Heart right ventricle (tissue), 16 donors: ENCODE results near the gene DOCK9. TPM values are rescaled to one million over a fixed set of nuclear protein-coding genes. Genes with fewer than 3 reads are reported as not detected.

ENCODE experiments used
- ATAC-seq, 8 donors: fragments of 200-7000 bp; cut with Tn5 transposase; one replicate each; pipeline ENCODE4 v1.9.1; 2020; ENCODE audit warnings: mild to moderate bottlenecking in 8 of 8, moderate library complexity in 8 of 8, moderate number of reproducible peaks in 1 of 8
- DNase-seq, 2 donors: peaks; one replicate each; pipeline ENCODE4 v3.0.0-alpha.2; 2020
- H3K27ac ChIP-seq, 10 donors: fragments of 200-600 bp; sonication (generic) in 2 of 10; one replicate each; pipeline versions ENCODE4 v1.5.0 to v1.8.0; 2020 to 2022; ENCODE audit warnings: mild to moderate bottlenecking in 3 of 10
- H3K27me3 ChIP-seq, 7 donors: fragments of 200-600 bp; one replicate each; pipeline ENCODE4 v1.8.0; 2021 to 2022; ENCODE audit warnings: mild to moderate bottlenecking in 2 of 7
- H3K36me3 ChIP-seq, 9 donors: fragments of 200-600 bp; sonication (generic) in 1 of 9; one replicate each; pipeline versions ENCODE4 v1.5.0 to v1.8.0; 2020 to 2022; ENCODE audit warnings: mild to moderate bottlenecking in 2 of 9
- H3K4me1 ChIP-seq, 9 donors: fragments of 200-600 bp; sonication (generic) in 1 of 9; one replicate each; pipeline versions ENCODE4 v1.5.0 to v1.8.0; 2020 to 2022; ENCODE audit warnings: mild to moderate bottlenecking in 4 of 9
- H3K4me3 ChIP-seq, 10 donors: fragments of 200-600 bp; sonication (generic) in 2 of 10; one replicate each; pipeline versions ENCODE4 v1.5.0 to v1.8.0; 2020 to 2022; ENCODE audit warnings: mild to moderate bottlenecking in 7 of 10, moderate library complexity in 2 of 10
- H3K9me3 ChIP-seq, 11 donors: fragments of 200-600 bp in 10 of 11; sonication (generic) in 2 of 11; one replicate each; pipeline versions ENCODE4 v1.5.0 to v1.8.0; 2013 to 2022; ENCODE audit warnings: mild to moderate bottlenecking in 2 of 11, control low read depth in 1 of 11, moderate library complexity in 1 of 11
- CTCF ChIP-seq, 9 donors: fragments of 200-600 bp; sonication (generic) in 2 of 9; IDR thresholded peaks; one replicate each; pipeline versions ENCODE4 v1.5.0 to v1.8.0; 2021 to 2022; ENCODE audit warnings: antibody characterized with exemption in 9 of 9, mild to moderate bottlenecking in 5 of 9, moderate library complexity in 1 of 9
- WGBS, 2 donors: extraction: QIAGEN DNeasy Blood & Tissue Kit; methylation state at CpG; one replicate each; pipeline ENCODE4 v1.1.7; 2013; ENCODE audit warnings: inconsistent platforms in 1 of 2; 5-methylcytosine and 5-hydroxymethylcytosine counted together
- intact Hi-C, 10 donors: fragments of 100-400 bp; cut with DNase I; formaldehyde crosslinking; loops; one replicate each; pipeline versions ENCODE4 v1.11.1 to v1.14.2; 2022
- polyA plus RNA-seq, 2 donors: library from polyadenylated mRNA; stranded (reverse); fragments of 200-250 nt; gene quantifications; one replicate each; pipeline ENCODE4 v1.2.3, GENCODE V29; 2013
- total RNA-seq, 10 donors: library from RNA; stranded (reverse); fragmentation: NEBNext Ultra II Directional in 3 of 10; extraction: Animal tissue kit (Norgen Biotek cat#: 25700) in 3 of 10; gene quantifications; one replicate each; pipeline versions ENCODE4 v1.2.1 to v1.2.4, GENCODE V29; 2021 to 2023
- donor health status: Arrhythmogenic right ventricular cardiomyopathy.
- donor health status: ischemic (EF 13 %, LVEDD 7.1; RV severe dilation, severe dysfunction).
- donor health status: healthy with polysubstance abuse.
- donor health status: DM: no; HTN: yes; CAD: no.
- donor health status: DM: no; HTN: no; CAD: no.
- donor health status: ischemic (EF 25% LVEDD 6.9; RV normal size, moderate dysfunction).
- donor health status: ischemic (EF 25% LVEDD 5.7; RV mildly dilated, moderate dysfunction).
- donor health status: healthy.
- donor health status: DM: yes; HTN: yes; CAD: no.
- donor health status: Ischemic cardiomyopathy.
- donor health status: ischemic (EF 35%, LVEDD 5.7; RV mildly dilated, moderate dysfunction).
- donor health status: nonischemic (EF 11% LVEDD 7.7; RV severe dilation, severe dysfunction).
- donor health status: DM: yes; HTN: yes; CAD: no.
- donor health status: PGD.
- donor health status: ischemic (EF 29% LVEDD 5.4; RV normal size, mild dysfunction).
- donor health status: nonischemic (EF 23%, LVEDD 6.1; RV moderate dilation, normal function).

DOCK9 gene
- total and polyA plus RNA-seq, 12 donors = 31.6 to 73.7 (median 43.4) TPM

DNA sequence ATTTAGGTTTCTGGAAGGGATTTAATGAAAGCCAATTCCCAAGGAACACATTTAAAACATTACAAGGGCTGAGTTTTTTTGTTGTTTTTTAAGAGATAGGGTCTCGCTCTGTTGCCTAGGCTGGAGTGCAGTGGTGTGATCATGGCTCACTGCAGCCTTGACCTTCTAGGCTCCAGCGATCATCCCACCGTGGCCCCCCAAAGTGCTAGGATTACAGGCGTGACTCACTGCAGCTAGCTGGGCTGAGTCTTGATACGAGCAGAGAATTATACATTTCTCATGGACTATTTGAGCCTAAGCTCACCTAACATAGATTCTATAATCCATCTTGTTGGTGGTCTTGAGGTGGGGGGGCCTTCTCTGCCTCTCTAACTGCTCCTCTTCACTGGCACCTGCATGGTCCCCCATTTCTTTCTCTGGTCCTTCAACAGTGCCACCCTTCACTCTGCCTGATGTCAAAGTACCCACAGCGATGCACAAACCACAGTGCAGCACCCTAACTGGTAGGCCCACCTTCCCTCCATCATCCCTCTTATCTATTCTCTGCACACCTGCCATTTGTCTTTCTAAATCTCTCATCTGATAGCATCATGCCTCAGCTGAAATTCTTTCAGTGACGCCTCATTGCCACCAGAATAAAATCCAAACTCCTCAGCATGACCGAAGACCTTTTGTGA is 37.4 kb downstream of the DOCK9 start:
- Histone ChIP-seq H3K27me3 (no peaks in the 10 kb centered on the region), H3K4me3 (no peak overlapping the region), H3K27ac (peak overlapping the region; percentile 0 to 78 (median 46)), H3K9me3 (peaks cover 0 to 1% (median 0%) of the 10 kb centered on the region in 11 donors), H3K4me1 (peaks cover 10 to 70% (median 41%) of the 10 kb centered on the region in 9 donors), H3K36me3 (no peaks in the 10 kb centered on the region)
- TF ChIP-seq CTCF (IDR thresholded peaks at IDR 0.05) = no peak
- intact Hi-C loops = no loop called here
- no peak for DNase-seq
- ATAC-seq = no peak
- 84 to 87% methylated on average over 8 of the region's 8 CpGs for WGBS, 2 donors

GRCh38 chr13:98939660-98940191 is 38.1 kb downstream of the DOCK9 start:
- no peak for TF ChIP-seq CTCF (IDR thresholded peaks at IDR 0.05)
- 54 to 59% methylated on average over 5 of the region's 5 CpGs for WGBS, 2 donors
- no peak overlapping the region for H3K4me3 ChIP-seq
- H3K27ac ChIP-seq = peak overlapping the region in 9 of 10 donors; percentile 0 to 78 (median 56)
- intact Hi-C loops = no loop called here
- ATAC-seq (peak in 5 of 8 donors; percentile 38 to 60 (median 47)), DNase-seq (no peak)
- H3K9me3 ChIP-seq = peaks cover 0 to 9% (median 2%) of the 10 kb centered on the region in 11 donors
- H3K36me3 ChIP-seq = no peaks in the 10 kb centered on the region
- peaks cover 10 to 63% (median 41%) of the 10 kb centered on the region in 9 donors for H3K4me1 ChIP-seq
- no peaks in the 10 kb centered on the region for H3K27me3 ChIP-seq

GRCh38 chr13:98938801-98939200 is 39.1 kb downstream of the DOCK9 start:
- H3K9me3 ChIP-seq = peaks cover 0 to 18% (median 11%) of the 10 kb centered on the region in 11 donors
- WGBS, 2 donors = 79 to 87% methylated on average over 3 of the region's 3 CpGs
- peak overlapping the region in 7 of 10 donors; percentile 8 to 78 (median 58) for H3K27ac ChIP-seq
- ATAC-seq = peak in 3 of 8 donors; percentile 20 to 34 (median 31)
- H3K36me3 ChIP-seq = no peaks in the 10 kb centered on the region
- intact Hi-C loops = no loop called here
- DNase-seq = no peak
- H3K27me3 ChIP-seq = no peaks in the 10 kb centered on the region
- peaks cover 10 to 59% (median 41%) of the 10 kb centered on the region in 9 donors for H3K4me1 ChIP-seq
- TF ChIP-seq CTCF (IDR thresholded peaks at IDR 0.05) = no peak
- no peak overlapping the region for H3K4me3 ChIP-seq

DNA sequence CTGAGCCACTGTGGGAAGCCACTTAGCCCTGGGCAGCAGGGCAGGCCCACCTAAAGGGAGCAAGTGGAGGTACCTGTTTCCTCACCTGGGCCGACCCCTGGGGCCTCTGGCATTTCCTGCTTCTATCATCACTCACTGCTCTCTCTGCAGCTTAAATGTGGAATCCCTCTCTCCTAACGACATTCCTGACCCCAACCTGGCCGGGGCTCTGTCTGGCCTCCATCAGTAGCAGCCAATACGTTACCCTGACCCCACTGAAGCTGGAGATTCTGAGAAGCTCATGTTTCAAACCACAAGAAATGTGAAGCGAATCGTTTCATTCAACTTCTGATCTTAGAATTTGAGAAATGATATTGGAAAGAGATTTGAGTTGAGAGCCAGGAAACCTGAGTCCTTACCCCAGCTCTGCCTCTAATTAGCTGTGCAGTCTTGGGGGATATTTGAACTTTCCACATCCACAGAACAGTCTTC is 39.9 kb downstream of the DOCK9 start:
- H3K36me3 ChIP-seq = no peaks in the 10 kb centered on the region
- 65 to 66% methylated on average over 6 of the region's 6 CpGs for WGBS, 2 donors
- peak overlapping the region in 4 of 10 donors; percentile 8 to 78 (median 34) for H3K27ac ChIP-seq

More for the DNA sequence above, 39.9 kb downstream of the DOCK9 start:
- intact Hi-C loops = no loop called here
- TF ChIP-seq CTCF (IDR thresholded peaks at IDR 0.05) = no peak
- no peaks in the 10 kb centered on the region for H3K27me3 ChIP-seq
- H3K9me3 ChIP-seq = peaks cover 0 to 22% (median 11%) of the 10 kb centered on the region in 11 donors
- H3K4me1 ChIP-seq = peaks cover 10 to 55% (median 41%) of the 10 kb centered on the region in 9 donors
- DNase-seq (no peak), ATAC-seq (no peak)
- H3K4me3 ChIP-seq = no peak overlapping the region
